Measurements from ENCODE around the gene GTF2F1.
A peak's percentile ranks its signal among the peaks of the same experiment; 100 is the strongest.
"Not testable (repeated sequence)": the region's sequence is repeated elsewhere in the genome, so short reads cannot be mapped to it uniquely, and the experiment has no call there.

The GTF2F1 gene

DNA sequence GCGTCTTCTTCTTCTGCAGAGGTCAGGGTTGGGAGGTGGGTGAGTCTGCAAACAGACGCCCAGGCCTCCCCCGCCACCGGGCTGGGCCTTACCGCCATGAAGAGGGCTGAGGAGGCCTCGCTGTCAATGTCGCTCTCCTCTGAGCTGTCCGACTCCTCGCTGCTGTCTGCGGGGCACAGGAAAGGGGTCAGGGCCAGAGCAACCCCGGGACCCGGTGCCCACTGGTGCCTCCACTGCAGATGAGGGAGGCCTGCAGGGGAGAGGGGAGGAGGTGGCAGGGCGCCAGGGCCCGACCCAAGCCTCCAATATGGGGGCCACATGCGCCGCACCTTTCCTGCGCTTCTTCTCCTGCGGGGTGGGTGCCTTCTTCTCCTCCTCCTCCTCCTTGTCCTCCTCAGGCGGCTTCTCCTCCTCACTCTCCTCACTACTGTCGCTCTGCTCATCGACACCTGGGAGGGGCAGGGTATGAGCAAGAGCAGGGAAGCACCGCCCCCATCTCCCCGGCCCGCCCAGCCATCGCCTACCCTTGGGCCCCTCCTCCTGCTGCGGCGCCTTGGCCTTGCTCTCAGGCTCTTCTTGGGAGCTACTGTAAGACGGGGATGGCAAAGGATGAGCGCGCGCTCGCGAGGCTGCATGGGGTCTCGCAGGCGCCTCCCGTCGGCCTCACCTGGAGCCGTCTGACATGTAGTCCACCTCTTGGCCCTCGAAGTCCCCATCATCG is 11.8 kb downstream of the GTF2F1 start:
- DNase-seq: no peak

DNA sequence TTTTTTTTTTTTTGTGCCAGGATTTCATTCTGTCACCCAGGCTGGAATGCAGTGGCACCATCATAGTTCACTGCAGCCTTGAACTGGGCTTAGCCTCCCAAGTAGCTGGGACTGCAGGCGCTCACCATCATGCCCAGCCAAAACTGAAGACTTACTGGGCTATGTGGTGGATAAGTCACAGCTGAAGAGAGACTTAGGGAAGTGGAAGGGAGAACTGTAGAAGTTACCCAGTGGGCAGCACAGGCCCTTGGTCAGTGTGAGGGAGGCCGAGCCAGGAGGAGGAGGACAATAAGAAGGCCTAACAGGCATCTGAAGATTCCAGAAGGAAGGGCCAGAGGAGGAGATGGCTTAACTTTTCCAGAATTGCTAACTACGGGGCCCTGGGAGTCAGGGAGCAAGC is 13.2 kb downstream of the GTF2F1 start:
- no peak for DNase-seq

DNA sequence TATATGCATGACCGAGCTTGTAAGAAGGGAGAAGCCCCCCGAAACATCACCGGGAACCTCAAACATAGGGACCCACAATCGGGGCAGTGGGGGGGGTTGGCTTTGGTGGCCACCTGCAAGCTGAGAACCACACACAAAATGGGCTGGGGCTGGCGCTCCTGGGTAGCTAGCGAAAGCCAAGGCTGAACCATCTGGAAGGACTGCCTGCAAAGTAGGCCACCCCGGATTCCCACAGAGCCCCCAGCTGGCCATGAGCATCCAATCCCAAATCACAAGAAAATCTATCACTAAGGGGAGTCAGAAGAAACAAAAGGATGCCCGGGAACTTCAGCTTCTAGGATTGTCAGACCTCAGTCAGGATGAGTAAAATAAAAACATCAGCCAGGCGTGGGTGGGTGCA is 14.5 kb downstream of the GTF2F1 start:
- no peak for DNase-seq

DNA sequence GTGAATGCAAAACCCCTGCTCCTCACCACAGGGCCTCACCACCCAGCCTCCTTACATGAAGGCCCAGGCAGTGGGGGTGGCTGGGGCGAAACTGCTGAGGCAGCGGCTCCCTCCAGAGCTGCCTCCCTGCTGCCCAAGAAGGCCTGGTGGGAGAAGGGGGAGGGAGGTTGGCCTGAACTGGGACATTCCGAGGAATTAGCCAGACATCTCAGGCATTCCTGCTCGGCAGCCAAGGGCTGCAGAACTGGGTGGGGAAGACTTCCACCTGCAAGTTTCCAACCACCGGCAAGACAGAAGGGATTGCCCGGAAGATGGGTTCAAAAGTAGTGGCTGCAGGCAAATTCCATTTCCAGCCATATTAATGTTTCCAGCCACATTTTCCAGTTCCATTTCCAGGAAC is 14.9 kb downstream of the GTF2F1 start:
- no peak for DNase-seq

DNA sequence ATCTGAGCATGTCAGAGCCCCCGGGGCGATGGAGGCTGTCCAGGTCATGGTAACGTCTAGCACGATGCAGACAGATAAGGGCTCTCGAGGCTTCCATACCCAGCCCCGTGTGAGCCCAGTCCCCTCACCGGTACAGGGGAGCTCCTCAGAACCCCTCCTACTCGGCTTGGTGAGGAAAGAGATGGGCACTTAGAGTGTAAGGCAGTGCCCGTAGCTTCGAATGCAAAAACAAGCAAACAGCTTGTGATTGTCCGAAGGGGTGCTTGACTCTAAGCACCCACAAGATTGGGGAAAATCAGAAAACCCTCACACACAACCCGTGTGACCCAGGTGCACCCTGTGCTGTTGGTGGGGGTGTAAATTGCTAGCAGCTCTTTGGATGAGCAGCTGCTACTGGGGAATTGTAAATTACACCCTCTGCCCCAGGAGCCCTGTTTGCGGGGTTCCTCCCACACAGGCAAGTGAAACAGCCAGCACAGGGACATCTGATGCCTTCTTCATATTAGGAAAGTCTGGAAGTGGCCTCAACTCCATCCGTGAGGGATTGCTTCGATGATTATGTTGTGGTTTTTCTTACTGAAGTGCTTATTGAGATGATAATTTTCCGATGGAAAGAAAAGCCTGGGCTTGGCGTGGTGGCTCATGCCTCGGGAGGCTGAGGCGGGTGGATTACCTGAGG is 16.3 kb downstream of the GTF2F1 start:
- no peak for DNase-seq

DNA sequence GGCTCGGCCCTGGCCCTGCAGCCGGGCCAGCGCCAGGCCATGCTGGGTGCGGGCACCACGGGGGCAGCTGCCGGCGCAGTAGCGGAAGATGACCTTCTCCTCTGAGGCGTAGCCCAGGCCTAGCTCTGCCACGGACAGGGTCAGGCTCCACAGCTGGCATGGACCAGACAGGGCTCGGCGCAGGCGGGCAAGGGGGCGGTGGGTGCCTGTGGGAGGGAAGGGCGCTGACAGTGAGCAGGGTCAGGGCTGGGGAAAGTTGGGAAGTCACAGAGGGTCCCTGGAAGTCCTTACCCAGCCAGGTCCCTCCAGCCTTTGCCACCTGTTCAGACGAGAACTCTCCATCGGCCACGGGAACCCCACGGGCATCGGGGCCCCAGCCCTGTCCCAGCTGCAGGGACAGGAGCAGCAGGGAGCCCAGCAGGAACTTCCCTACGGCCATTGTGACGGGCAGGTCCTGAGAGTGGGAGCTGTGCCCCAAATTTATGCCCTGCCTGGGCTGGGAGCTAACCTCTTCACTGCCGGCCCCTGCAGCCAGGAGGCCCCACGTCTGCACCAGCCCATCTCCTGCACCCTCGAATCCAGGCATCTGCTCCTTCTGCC is 17.5 kb downstream of the GTF2F1 start, which contains the start of gene PSPN:
TSS of gene PSPN (minus strand) at position 523 of the 600 bp plus-strand sequence. CDS start at position 439, 84 bp downstream.
- DNase-seq: no peak

DNA sequence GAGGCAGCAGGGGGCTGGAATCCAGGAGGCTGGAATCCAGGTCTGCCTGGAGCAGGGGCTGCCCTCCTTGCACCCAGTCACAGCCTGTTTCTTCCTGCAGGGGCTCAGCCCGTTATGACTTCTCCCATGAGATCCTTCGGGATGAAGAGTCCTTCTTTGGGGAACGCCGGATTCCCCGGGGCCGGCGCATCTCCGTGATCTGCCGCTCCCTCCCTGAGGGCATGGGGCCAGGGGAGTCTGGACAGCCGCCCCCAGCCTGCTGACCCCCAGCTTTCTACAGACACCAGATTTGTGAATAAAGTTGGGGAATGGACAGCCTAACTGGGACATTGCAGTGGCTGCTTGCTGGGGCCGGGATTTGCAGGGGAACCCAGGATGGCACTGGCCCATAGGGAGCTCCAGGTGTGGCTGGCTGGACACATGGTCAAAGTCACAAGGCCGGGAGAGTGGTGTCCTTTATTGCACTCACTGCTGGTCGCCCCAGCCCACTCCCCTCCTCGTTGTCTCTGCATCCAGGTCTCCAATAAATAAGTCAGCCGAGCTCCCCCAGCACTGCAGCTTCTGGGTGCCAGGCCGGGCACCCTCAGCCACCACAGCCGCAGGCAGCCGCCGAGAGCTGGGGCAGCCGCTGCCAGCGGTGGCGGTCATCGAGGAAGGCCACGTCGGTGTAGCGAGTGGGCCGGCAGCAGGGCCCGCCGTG is 18.1 kb downstream of the GTF2F1 start:
- DNase-seq: no peak

DNA sequence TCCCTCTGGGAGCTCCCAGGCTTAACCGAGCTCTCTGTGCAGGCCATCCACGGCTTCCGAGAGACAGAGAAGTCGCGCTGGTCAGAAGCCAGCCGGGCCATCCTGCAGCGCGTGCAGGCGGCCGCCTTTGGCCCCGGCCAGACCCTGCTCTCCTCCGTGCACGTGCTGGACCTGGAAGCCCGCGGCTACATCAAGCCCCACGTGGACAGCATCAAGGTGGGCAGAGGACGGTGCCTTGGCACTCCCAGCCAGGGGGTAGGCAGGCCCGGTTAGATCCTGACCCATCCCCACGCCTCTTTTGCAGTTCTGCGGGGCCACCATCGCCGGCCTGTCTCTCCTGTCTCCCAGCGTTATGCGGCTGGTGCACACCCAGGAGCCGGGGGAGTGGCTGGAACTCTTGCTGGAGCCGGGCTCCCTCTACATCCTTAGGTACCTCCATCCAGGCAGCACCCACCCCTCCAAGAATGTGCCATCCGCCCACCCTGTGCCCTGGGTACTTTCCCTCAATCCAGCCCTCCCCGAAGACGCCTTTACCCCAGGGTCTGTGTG is 18.7 kb downstream of the GTF2F1 start:
- DNase-seq: no peak

DNA sequence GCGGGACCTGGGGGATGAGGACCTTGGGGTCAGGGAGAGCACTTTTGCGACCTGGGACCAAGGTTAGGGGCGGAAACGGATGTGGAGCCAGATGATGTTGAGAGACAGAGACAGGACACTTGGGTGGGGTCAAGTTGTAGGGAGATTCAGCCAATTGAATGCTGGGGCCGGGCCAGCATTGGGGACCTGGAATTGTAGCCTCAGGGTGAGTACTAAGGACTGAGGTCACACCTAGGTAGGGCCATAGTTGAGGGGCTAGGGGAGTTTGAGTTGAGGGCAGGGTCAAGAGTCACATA is 19.2 kb downstream of the GTF2F1 start:
- no peak for DNase-seq

DNA sequence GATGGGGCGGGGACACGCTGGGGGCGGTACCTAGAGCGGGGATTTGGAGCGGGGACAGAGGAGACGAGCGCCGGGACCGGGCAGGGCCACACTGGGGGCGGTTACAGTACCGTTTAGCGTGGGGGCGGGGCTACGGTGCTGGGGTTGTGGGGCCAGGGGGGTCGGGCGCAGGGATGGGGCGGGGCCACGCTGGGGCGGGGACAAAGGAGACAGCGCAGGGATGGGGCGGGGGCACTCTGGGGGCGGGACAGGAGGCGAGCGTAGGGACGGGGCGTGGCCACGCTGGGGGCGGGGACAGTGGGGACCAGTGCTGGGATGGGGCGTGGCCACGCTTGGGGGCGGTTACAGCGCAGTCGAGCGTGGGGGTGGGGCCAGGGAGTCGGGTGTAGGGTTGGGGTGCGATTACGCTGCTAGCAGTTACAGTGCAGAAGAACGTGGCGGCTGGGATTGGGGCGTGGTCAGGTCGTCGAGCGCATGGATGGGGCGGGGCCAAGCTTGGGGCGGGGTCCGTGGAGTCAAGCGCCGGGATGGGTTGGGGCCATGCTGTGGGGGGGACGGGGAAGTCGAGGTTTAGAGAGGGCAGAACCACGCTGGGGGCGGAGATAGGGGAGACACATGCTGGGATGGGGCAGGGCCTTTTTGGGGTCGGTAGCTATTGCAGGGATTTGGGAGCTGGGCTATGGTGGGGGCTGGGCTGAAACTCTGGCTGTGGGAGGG is 19.7 kb downstream of the GTF2F1 start:
- DNase-seq: peak; percentile 100

DNA sequence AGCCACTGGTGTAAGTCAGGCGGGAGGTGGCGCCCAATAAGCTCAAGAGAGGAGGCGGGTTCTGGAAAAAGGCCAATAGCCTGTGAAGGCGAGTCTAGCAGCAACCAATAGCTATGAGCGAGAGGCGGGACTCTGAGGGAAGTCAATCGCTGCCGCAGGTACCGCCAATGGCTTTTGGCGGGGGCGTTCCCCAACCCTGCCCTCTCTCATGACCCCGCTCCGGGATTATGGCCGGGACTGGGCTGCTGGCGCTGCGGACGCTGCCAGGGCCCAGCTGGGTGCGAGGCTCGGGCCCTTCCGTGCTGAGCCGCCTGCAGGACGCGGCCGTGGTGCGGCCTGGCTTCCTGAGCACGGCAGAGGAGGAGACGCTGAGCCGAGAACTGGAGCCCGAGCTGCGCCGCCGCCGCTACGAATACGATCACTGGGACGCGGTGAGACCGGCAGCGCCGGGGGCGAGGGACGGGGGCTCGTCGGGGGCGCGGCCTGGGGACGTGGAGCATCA is 20.3 kb downstream of the GTF2F1 start, which contains the start of gene ALKBH7:
TSS of gene ALKBH7 (plus strand) at position 201 of the 502 bp plus-strand sequence. CDS start at position 228, 27 bp downstream.
- peak; percentile 91 for DNase-seq

DNA sequence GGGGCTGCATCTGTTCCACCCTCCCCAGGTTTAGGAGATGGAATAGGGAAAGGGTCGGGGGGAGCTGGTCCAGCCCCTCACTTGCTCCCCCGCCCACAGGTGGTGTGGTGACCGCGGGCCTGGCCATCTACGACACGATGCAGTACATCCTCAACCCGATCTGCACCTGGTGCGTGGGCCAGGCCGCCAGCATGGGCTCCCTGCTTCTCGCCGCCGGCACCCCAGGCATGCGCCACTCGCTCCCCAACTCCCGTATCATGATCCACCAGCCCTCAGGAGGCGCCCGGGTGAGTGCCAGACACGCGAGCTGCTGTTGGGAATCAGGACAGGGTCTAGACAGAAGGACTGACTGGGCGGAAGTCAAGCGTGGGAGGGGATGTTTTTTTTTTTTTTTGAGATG is 28.6 kb downstream of the GTF2F1 start:
- DNase-seq: no peak

DNA sequence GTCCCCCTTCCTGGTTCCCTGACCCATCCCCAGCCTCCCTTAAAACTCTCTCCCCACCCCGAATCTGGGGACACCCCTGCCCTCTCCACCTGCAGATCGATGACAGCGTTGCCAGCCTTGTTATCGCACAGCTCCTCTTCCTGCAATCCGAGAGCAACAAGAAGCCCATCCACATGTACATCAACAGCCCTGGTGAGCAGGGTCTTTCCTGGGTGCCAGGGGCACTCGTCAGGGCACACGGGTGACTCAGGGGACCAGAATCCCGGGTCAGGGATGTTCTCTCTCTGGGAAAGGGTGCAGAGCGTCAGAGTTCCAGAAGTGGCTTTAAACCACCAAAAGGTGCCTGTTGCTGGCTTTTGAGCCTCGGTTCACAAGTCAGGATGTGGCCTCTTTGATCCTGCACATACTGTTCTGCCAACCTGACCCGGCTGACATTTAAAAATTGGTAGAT is 30.6 kb downstream of the GTF2F1 start:
- DNase-seq: peak; percentile 11

DNA sequence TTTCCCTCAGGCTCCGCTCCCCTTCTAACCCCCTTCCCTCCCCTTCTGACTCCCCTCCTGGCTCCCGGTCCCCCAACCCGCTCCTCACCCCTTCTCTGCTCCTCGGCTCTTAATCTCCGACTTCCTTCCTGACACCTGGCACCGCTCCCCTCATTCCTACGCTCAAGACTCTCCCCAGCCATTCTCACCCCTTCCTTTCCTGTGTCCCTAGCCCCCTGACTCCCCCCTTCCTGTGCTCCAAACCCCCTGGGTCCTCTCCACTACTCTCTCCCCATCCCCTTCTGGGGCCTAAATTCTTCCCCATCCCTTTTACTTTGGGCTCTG is 31.0 kb downstream of the GTF2F1 start:
- no peak for DNase-seq

DNA sequence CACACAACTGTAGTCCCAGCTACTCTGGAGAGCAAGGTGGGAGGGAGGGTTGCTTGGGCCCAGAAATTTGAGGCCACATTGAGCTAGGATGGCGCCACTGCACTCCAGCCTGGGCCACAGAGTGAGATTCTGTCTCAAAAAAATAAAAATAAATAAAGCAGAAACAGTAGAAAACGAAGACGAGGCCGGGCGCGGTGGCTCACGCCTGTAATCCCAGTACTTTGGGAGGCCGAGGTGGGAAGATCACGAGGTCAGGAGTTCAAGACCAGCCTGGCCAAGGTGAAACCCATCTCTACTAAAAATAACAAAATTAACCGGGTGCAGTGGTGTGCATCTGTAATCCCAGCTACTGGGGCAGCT is 32.1 kb downstream of the GTF2F1 start:
- not testable (repeated sequence) for DNase-seq

DNA sequence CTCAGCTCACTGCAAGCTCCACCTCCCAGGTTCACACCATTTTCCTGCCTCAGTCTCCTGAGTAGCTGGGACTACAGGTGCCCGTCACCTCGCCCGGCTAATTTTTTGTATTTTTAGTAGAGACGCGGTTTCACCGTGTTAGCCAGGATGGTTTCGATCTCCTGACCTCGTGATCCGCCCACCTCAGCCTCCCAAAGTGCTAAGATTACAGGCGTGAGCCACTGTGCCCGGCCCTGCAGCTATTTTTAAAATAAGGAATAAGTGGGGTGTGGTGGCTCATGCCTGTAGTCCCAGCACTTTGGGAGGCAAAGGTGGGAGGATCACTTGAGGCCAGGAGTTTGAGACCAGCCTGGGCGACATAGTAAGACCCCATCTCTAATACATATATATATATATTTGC is 32.5 kb downstream of the GTF2F1 start:
- DNase-seq: not testable (repeated sequence)

DNA sequence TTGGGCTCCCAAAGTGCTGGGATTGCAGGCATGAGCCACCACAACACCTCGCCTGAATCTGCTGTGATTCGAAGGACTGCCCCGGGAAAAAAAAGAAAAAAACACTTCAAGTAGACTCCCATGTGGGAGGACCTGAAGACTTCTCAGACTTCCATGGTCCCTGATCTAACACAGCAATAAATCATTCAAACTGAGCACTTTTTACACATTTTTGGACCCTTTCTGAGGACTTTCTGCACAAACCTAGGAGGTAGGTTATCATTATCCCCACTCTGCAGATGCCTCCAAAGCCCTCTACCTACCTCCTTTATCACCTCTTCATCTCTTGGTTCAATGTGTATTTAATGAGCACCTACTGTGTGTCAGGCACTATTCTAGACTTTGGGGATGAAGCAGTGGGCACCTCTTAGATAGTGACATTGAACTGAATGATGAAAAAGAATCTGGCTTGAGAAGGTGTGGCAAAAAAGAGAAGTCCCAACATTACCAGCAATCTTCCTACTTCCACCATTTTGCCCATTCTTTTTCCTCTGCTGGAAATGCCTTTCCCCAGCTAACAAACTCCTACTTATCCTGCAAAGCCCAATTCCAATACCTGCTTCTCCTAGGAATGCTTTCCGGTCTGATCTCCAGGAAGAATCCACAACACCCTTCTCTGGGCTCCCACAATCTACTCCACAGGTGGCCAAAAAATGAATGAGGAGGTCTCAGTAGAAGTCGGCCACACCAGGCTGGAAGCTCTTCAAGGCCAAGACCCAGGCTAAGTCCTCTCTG is 33.2 kb downstream of the GTF2F1 start:
- DNase-seq: no peak

DNA sequence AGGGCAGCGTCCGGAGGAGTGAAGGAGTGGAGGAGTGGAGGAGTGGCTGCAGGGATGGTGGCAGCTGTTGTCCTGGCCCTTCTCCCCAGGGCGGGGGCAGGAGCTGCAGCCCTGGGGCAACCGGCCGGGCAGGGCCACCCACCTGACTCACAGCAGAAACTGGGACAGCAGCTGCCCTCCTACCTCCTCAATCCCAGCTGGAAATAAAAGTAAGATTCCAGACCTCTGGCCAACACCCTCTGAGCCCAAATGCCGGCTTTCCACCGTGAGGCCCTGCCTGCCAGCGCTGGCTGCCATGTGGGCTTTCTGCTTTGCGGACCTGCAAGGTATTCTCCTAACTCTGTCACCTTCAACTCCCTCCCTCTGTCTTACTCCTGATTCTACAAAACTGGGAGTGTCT is 35.0 kb downstream of the GTF2F1 start:
- DNase-seq: no peak

DNA sequence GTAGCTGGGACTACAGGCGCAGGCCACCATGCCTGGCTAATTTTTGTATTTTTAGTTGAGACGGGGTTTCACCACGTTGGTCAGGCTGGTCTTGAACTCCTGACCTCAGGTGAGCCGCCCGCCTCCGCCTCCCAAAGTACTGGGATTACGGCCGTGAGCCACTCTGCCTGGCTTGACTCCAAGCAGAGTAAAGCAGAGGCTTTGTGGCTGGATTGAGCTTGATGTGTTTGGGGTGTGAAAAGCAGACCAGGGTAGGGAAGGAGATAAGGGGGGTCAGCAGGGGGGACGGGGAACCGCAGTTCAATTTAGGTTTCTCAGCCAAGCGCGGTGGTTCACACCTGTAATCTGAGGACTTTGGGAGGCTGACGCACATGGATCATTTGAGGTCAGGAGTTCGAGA is 35.8 kb downstream of the GTF2F1 start:
- DNase-seq: no peak

DNA sequence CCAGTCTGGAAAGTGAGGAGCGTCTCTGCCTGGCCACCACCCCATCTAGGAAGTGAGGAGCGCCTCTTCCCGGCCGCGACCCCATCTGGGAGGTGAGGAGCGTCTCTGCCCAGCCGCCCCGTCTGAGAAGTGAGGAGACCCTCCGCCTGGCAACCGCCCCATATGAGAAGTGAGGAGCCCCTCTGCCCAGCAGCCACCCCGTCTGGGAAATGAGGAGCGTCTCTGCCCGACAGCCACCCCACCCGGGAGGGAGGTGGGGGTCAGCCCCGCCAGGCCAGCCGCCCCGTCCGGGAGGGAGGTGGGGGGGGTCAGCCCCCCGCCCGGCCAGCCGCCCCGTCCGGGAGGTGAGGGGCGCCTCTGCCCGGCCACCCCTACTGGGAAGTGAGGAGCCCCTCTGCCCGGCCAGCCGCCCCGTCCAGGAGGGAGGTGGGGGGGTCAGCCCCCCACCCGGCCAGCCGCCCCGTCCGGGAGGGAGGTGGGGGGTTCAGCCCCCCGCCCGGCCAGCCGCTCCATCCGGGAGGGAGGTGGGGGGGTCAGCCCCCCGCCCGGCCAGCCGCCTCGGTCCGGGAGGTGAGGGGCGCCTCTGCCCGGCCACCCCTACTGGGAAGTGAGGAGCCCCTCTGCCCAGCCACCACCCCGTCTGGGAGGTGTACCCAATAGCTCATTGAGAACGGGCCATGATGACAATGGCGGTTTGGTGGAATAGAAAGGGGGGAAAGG is 37.5 kb downstream of the GTF2F1 start:
- not testable (repeated sequence) for DNase-seq

DNA sequence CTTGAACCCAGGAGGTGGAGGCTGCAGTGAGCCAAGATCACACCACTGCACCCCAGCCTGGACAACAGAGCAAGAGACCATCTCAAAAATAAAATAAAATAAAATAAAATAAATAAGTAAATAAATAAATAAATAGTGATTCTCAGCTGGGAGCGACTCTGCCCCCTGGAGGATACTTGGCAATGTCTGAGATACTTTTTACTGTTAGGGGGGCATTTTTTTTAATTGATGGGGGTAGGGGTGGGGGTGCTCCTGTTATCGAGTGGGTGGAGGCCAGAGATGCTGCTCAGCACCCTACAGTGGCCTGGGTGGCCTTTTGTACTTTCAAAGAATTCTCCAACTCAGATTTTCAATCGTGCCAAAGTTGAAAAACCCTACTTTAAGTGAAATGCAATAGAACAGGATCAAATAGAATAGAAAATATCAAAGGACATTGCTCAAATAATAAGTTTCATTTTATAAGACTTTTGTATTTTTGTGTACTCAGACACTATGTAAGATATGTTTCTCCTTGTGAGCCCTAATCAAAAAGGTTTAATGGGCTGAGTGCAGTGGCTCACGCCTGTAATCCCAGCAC is 38.8 kb downstream of the GTF2F1 start:
- DNase-seq: no peak
